ENCODE data around the gene GNG12.

Gene GNG12

DNA sequence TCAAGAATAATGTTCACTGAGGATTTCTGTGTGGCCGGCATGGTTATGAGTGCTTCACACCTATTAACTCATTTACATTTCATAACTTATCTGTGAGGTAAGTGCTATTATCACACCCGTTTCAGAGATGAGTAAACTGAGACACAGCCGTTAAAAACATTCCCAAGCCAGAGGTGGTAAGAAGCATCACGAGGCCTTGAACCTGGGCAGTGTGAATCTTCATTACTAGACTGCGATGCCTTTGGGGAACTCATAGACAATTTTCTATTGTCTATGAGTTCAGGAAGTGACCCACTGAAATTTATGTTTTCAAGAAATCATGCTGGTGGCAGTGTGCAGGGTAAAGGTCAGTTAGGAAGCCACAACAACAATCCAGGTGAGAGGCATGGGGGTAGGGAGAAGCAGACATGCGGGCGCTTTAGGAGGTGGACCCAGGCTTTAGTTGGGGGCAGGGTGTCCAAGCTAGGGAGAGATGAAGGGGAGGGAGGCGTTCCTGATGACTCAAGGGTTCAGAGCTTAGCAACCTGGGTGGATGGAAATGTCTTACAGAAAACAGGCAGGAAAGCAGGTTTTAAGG, 14.5 kb downstream of the GNG12 start:
- Histone ChIP-seq H3K36me3 (ENCODE audit: control insufficient read depth, insufficient read depth, low read length) (no peaks in the 10 kb centered on the region), H3K27me3 (ENCODE audit: control insufficient read depth, insufficient read depth, low read length) (no peaks in the 10 kb centered on the region), H3K9ac (ENCODE audit: low read length) (no peak overlapping the region), H3K4me1 (ENCODE audit: control insufficient read depth, insufficient read depth, low read length) (peaks cover 4% of the 10 kb centered on the region), H3K4me3 (ENCODE audit: low read length) (no peak overlapping the region), H3K27ac (ENCODE audit: low read depth, low read length) (no peak overlapping the region)

- Histone ChIP-seq H3K4me3 (ENCODE audit: low read length) (no peak overlapping the region), H3K27me3 (ENCODE audit: control insufficient read depth, insufficient read depth, low read length) (no peaks in the 10 kb centered on the region), H3K9ac (ENCODE audit: low read length) (no peak overlapping the region), H3K36me3 (ENCODE audit: control insufficient read depth, insufficient read depth, low read length) (no peaks in the 10 kb centered on the region), H3K27ac (ENCODE audit: low read depth, low read length) (no peak overlapping the region), H3K4me1 (ENCODE audit: control insufficient read depth, insufficient read depth, low read length) (peaks cover 4% of the 10 kb centered on the region)
These were observed 15.1 kb downstream of the GNG12 start for GRCh38 chr1:67818162-67818561.

DNA sequence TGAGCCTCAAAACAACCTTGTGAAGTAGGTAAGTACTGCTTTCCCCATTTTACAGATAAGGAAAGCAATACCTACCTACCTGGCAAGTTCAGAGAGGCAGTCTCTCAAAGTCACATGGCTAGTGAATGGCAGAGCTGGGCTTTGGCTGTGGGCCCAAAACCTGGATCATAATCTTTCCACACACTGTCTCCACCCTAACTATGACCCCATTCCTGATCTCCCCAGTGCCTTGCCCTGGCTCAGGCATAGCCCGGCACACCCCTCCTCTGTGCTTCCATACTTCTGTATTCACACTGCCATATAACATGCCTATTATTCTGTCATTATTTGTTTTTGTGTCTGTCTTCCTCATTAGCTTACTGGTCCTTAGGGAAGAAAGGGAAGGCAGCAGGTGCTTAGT, 15.9 kb downstream of the GNG12 start:
- Histone ChIP-seq H3K27me3 (ENCODE audit: control insufficient read depth, insufficient read depth, low read length) (no peaks in the 10 kb centered on the region), H3K27ac (ENCODE audit: low read depth, low read length) (no peak overlapping the region), H3K4me1 (ENCODE audit: control insufficient read depth, insufficient read depth, low read length) (peaks cover 4% of the 10 kb centered on the region), H3K9ac (ENCODE audit: low read length) (no peak overlapping the region), H3K4me3 (ENCODE audit: low read length) (no peak overlapping the region), H3K36me3 (ENCODE audit: control insufficient read depth, insufficient read depth, low read length) (no peaks in the 10 kb centered on the region)

- Histone ChIP-seq H3K4me3 (ENCODE audit: low read length) (peak overlapping the region; percentile 20), H3K36me3 (ENCODE audit: control insufficient read depth, insufficient read depth, low read length) (no peaks in the 10 kb centered on the region), H3K9ac (ENCODE audit: low read length) (no peak overlapping the region), H3K27me3 (ENCODE audit: control insufficient read depth, insufficient read depth, low read length) (no peaks in the 10 kb centered on the region), H3K27ac (ENCODE audit: low read depth, low read length) (no peak overlapping the region), H3K4me1 (ENCODE audit: control insufficient read depth, insufficient read depth, low read length) (peaks cover 4% of the 10 kb centered on the region)
These were observed 16.8 kb downstream of the GNG12 start for GRCh38 chr1:67816506-67816905.

- Histone ChIP-seq H3K27ac (ENCODE audit: low read depth, low read length) (no peak overlapping the region), H3K27me3 (ENCODE audit: control insufficient read depth, insufficient read depth, low read length) (no peaks in the 10 kb centered on the region), H3K4me1 (ENCODE audit: control insufficient read depth, insufficient read depth, low read length) (peaks cover 4% of the 10 kb centered on the region), H3K36me3 (ENCODE audit: control insufficient read depth, insufficient read depth, low read length) (no peaks in the 10 kb centered on the region), H3K9ac (ENCODE audit: low read length) (no peak overlapping the region), H3K4me3 (ENCODE audit: low read length) (peak overlapping the region; percentile 20)
These were observed 17.2 kb downstream of the GNG12 start for GRCh38 chr1:67816095-67816475.

GRCh38 chr1:67815303-67816094, 17.8 kb downstream of the GNG12 start:
- Histone ChIP-seq H3K27ac (ENCODE audit: low read depth, low read length) (no peak overlapping the region), H3K9ac (ENCODE audit: low read length) (no peak overlapping the region), H3K4me3 (ENCODE audit: low read length) (peak overlapping the region; percentile 4), H3K4me1 (ENCODE audit: control insufficient read depth, insufficient read depth, low read length) (peaks cover 4% of the 10 kb centered on the region), H3K27me3 (ENCODE audit: control insufficient read depth, insufficient read depth, low read length) (no peaks in the 10 kb centered on the region), H3K36me3 (ENCODE audit: control insufficient read depth, insufficient read depth, low read length) (no peaks in the 10 kb centered on the region)

GRCh38 chr1:67814121-67814772, 19.0 kb downstream of the GNG12 start:
- no peak overlapping the region for H3K4me3 ChIP-seq (ENCODE audit: low read length)
- peaks cover 4% of the 10 kb centered on the region for H3K4me1 ChIP-seq (ENCODE audit: control insufficient read depth, insufficient read depth, low read length)
- H3K9ac ChIP-seq (ENCODE audit: low read length) = no peak overlapping the region
- H3K27ac ChIP-seq (ENCODE audit: low read depth, low read length) = no peak overlapping the region
- no peaks in the 10 kb centered on the region for H3K27me3 ChIP-seq (ENCODE audit: control insufficient read depth, insufficient read depth, low read length)
- no peaks in the 10 kb centered on the region for H3K36me3 ChIP-seq (ENCODE audit: control insufficient read depth, insufficient read depth, low read length)

DNA sequence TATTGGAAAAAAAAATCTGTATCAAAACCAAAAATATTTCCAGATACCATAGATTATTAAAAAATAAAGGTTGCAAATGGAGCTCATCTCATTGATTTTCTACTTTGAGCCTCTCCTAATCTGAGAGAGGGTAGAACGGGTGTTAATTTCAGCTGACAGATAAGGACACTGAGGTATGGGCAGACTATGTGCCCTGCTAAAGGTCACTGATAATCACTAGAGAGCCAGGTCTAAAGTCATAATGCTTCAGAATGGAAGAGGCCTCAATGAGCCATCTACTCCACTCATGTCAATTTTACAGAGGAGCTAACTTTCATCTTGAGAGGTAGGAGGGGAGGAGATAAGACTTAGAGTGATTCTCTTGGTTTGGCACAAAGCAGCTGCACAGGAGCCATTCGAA, 21.0 kb downstream of the GNG12 start:
- Histone ChIP-seq H3K36me3 (ENCODE audit: control insufficient read depth, insufficient read depth, low read length) (no peaks in the 10 kb centered on the region), H3K27me3 (ENCODE audit: control insufficient read depth, insufficient read depth, low read length) (no peaks in the 10 kb centered on the region), H3K4me3 (ENCODE audit: low read length) (no peak overlapping the region), H3K4me1 (ENCODE audit: control insufficient read depth, insufficient read depth, low read length) (peaks cover 4% of the 10 kb centered on the region), H3K27ac (ENCODE audit: low read depth, low read length) (no peak overlapping the region), H3K9ac (ENCODE audit: low read length) (no peak overlapping the region)

- H3K36me3 ChIP-seq (ENCODE audit: control insufficient read depth, insufficient read depth, low read length) = no peaks in the 10 kb centered on the region
- no peak overlapping the region for H3K4me3 ChIP-seq (ENCODE audit: low read length)
- no peaks in the 10 kb centered on the region for H3K27me3 ChIP-seq (ENCODE audit: control insufficient read depth, insufficient read depth, low read length)
- no peak overlapping the region for H3K27ac ChIP-seq (ENCODE audit: low read depth, low read length)
- peaks cover 4% of the 10 kb centered on the region for H3K4me1 ChIP-seq (ENCODE audit: control insufficient read depth, insufficient read depth, low read length)
- H3K9ac ChIP-seq (ENCODE audit: low read length) = no peak overlapping the region
These were observed 21.5 kb downstream of the GNG12 start for GRCh38 chr1:67811781-67812180.

DNA sequence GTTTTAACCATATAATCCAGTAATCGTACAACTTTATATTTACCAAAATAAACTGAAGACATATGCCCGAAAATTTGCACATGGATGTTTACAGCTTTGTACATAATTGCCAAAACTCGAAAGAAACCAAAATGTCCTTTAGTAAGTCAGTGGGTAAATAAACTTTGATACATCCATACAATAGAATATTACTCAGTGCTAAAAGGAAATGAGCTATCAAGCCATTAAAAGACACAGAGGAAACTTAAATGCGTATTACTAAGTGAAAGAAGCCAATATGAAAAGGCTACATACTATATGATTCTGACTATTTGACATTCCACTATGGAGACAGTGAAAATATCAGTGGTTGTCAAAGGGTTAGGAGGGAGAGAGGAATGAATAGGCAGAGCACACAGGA, 23.4 kb downstream of the GNG12 start:
- peaks cover 4% of the 10 kb centered on the region for H3K4me1 ChIP-seq (ENCODE audit: control insufficient read depth, insufficient read depth, low read length)
- H3K9ac ChIP-seq (ENCODE audit: low read length) = no peak overlapping the region
- no peaks in the 10 kb centered on the region for H3K27me3 ChIP-seq (ENCODE audit: control insufficient read depth, insufficient read depth, low read length)
- no peak overlapping the region for H3K4me3 ChIP-seq (ENCODE audit: low read length)
- H3K36me3 ChIP-seq (ENCODE audit: control insufficient read depth, insufficient read depth, low read length) = no peaks in the 10 kb centered on the region
- no peak overlapping the region for H3K27ac ChIP-seq (ENCODE audit: low read depth, low read length)

GRCh38 chr1:67807282-67807681, 26.0 kb downstream of the GNG12 start:
- Histone ChIP-seq H3K27ac (ENCODE audit: low read depth, low read length) (no peak overlapping the region), H3K4me3 (ENCODE audit: low read length) (no peak overlapping the region), H3K36me3 (ENCODE audit: control insufficient read depth, insufficient read depth, low read length) (no peaks in the 10 kb centered on the region), H3K4me1 (ENCODE audit: control insufficient read depth, insufficient read depth, low read length) (no peaks in the 10 kb centered on the region), H3K9ac (ENCODE audit: low read length) (no peak overlapping the region), H3K27me3 (ENCODE audit: control insufficient read depth, insufficient read depth, low read length) (no peaks in the 10 kb centered on the region)

DNA sequence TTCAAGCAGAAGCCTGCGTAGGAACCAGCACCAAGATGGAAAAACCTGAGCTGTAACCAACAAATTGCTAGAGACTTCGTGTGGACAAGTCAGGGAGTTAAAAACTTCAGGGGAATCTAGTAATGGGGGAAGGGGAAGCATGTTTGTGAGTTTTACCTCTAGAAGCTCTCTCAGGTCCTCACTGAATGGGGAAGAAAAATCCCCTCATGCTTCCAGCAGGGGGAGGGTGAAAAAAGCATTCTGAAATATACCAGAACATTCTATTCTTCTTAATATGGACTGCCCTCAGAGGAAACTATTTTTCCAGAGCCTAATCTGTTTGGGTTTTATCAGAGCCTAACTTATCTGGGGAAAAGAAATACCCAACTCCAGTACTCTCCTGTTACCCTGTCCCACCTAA, 28.6 kb downstream of the GNG12 start:
- H3K4me3 ChIP-seq (ENCODE audit: low read length) = no peak overlapping the region
- H3K4me1 ChIP-seq (ENCODE audit: control insufficient read depth, insufficient read depth, low read length) = no peaks in the 10 kb centered on the region
- H3K36me3 ChIP-seq (ENCODE audit: control insufficient read depth, insufficient read depth, low read length) = no peaks in the 10 kb centered on the region
- no peak overlapping the region for H3K9ac ChIP-seq (ENCODE audit: low read length)
- H3K27me3 ChIP-seq (ENCODE audit: control insufficient read depth, insufficient read depth, low read length) = no peaks in the 10 kb centered on the region
- no peak overlapping the region for H3K27ac ChIP-seq (ENCODE audit: low read depth, low read length)

Data from rectal smooth muscle tissue (tissue), 1 donor.